ENCODE measurements around the gene TTLL1. TPM values are rescaled to one million over a fixed set of nuclear protein-coding genes. Genes with fewer than 3 reads are reported as not detected.

The TTLL1 gene
- total RNA-seq, 1 experiment from 2014 or later, result 4.3 TPM

- Histone ChIP-seq H3K4me3 (replicated peaks in 1 of 2; ENCODE audit: low read depth in 1 of 2, low read length in 2 of 2) (no peak overlapping the region), H3K4me1 (ENCODE audit: control insufficient read depth in 1 of 2, insufficient read depth in 2 of 2, low read length in 2 of 2) (peaks cover 14 to 36% of the 10 kb centered on the region in 2 experiments), H3K27ac (ENCODE audit: low read depth, low read length) (no peak overlapping the region), H3K79me2 (ENCODE audit: insufficient read depth, low read length) (peaks cover 81% of the 10 kb centered on the region), H2AFZ (ENCODE audit: low read depth, low read length, poor library complexity, severe bottlenecking) (no peak overlapping the region), H3K4me2 (ENCODE audit: low read length) (no peak overlapping the region), H4K20me1 (ENCODE audit: insufficient read depth) (peaks cover 1% of the 10 kb centered on the region; the same call in 1 of the 2 replicates), H3K9ac (ENCODE audit: low read length) (no peak overlapping the region), H3K9me3 (ENCODE audit: control insufficient read depth in 1 of 2, insufficient read depth in 1 of 2, low read depth in 1 of 2, low read length in 2 of 2) (no peaks in the 10 kb centered on the region), H3K36me3 (ENCODE audit: control insufficient read depth in 1 of 2, insufficient read depth in 2 of 2, low read length in 2 of 2) (no peaks in the 10 kb centered on the region), H3K9me2 (ENCODE audit: insufficient read depth) (no peaks in the 10 kb centered on the region), H3K27me3 (ENCODE audit: insufficient read depth, low read length) (no peaks in the 10 kb centered on the region)
- intact Hi-C loops (cut with micrococcal nuclease), result no loop called here
- no peak for TF ChIP-seq FOSL1 (IDR thresholded peaks at IDR 0.05; ENCODE audit: low read depth)
- no peak for TF ChIP-seq RAD21 (IDR thresholded peaks at IDR 0.05; ENCODE audit: low read depth)
- no peak for TF ChIP-seq MAX (IDR thresholded peaks at IDR 0.05)
- TF ChIP-seq CTCF (IDR thresholded peaks at IDR 0.05 in 2 of 3, conservative IDR thresholded peaks at IDR 0.05 in 1 of 3; ENCODE audit: borderline replicate concordance in 1 of 3, insufficient read depth in 1 of 3, low read depth in 2 of 3, low read length in 2 of 3), result no peak
- TF ChIP-seq CEBPB (IDR thresholded peaks at IDR 0.05; ENCODE audit: low read depth), result no peak
- no peak for TF ChIP-seq EZH2 (IDR thresholded peaks at IDR 0.05)
- no peak for TF ChIP-seq CBX3 (IDR thresholded peaks at IDR 0.05; ENCODE audit: low read depth)
- no peak for TF ChIP-seq ZFX (IDR thresholded peaks at IDR 0.05)
- no peak for TF ChIP-seq ATF3 (IDR thresholded peaks at IDR 0.05)
- TF ChIP-seq SIN3A (IDR thresholded peaks at IDR 0.05; ENCODE audit: low read depth), result no peak
- TF ChIP-seq REST (IDR thresholded peaks at IDR 0.05; ENCODE audit: low read depth), result no peak
- TF ChIP-seq ELF1 (IDR thresholded peaks at IDR 0.05; ENCODE audit: borderline replicate concordance, low read depth), result no peak
- TF ChIP-seq ZNF274 (IDR thresholded peaks at IDR 0.05; ENCODE audit: low read depth, low read length), result no peak
- TF ChIP-seq POLR2AphosphoS5 (IDR thresholded peaks at IDR 0.05; ENCODE audit: low read depth, low read length), result no peak
- no peak for TF ChIP-seq EGR1 (IDR thresholded peaks at IDR 0.05; ENCODE audit: low read depth)
- DNase-seq (ENCODE audit: low read depth, low spot score) (no peak), ATAC-seq (no peak)
- no TSS peak for BruUV-seq (replicated peaks)
- CTCF ChIA-PET, result no interaction called here
- RAD21 ChIA-PET (ENCODE audit: low non-redundant PET in 1 of 2, low total read pairs in 2 of 2, uncharacterized antibody in 2 of 2, unreplicated experiment in 2 of 2), result no interaction called here
- POLR2A ChIA-PET, result no interaction called here
These were observed 96.2 kb downstream of the TTLL1 start for GRCh38 chr22:42992886-42993479.
